ENCODE data around the gene SARDH.
"Not testable (repeated sequence)": the region's sequence is repeated elsewhere in the genome, so short reads cannot be mapped to it uniquely, and the experiment has no call there.

SARDH gene

GRCh38 chr9:133640580-133641395 lies 97.4 kb downstream of the SARDH start:
- no peak for DNase-seq

- no peak for DNase-seq
Observed at GRCh38 chr9:133640160-133640559, 98.0 kb downstream of the SARDH start.

- no peak for DNase-seq
Observed at GRCh38 chr9:133639613-133640012, 98.5 kb downstream of the SARDH start.

GRCh38 chr9:133638711-133639110 lies 99.4 kb downstream of the SARDH start:
- no peak for DNase-seq

- no peak for DNase-seq
Observed at GRCh38 chr9:133638076-133638475, 100.1 kb downstream of the SARDH start.

- DNase-seq = no peak
Observed at GRCh38 chr9:133637451-133638055, 100.6 kb downstream of the SARDH start.

GRCh38 chr9:133636902-133637301 lies 101.2 kb downstream of the SARDH start:
- DNase-seq = no peak

GRCh38 chr9:133635533-133636531 lies 102.3 kb downstream of the SARDH start, which contains the start of gene DBH:
Gene DBH (plus strand): TSS chr9:133636363. CDS start chr9:133636372, 9 bp downstream.
- no peak for DNase-seq

- no peak for DNase-seq
Observed at GRCh38 chr9:133635098-133635497, 103.1 kb downstream of the SARDH start.

GRCh38 chr9:133634081-133634691 lies 104.0 kb downstream of the SARDH start:
- no peak for DNase-seq

GRCh38 chr9:133633681-133634080 lies 104.5 kb downstream of the SARDH start:
- DNase-seq = no peak

GRCh38 chr9:133632806-133633680 lies 105.1 kb downstream of the SARDH start:
- DNase-seq = no peak

GRCh38 chr9:133631111-133631510 lies 107.0 kb downstream of the SARDH start:
- DNase-seq = no peak

- DNase-seq = no peak
Observed at GRCh38 chr9:133629221-133630110, 108.7 kb downstream of the SARDH start.

GRCh38 chr9:133628766-133629165 lies 109.4 kb downstream of the SARDH start:
- DNase-seq = no peak

- DNase-seq = no peak
Observed at GRCh38 chr9:133627341-133627740, 110.8 kb downstream of the SARDH start.

GRCh38 chr9:133626008-133626407 lies 112.1 kb downstream of the SARDH start:
- DNase-seq = not testable (repeated sequence)

- no peak for DNase-seq
Observed at GRCh38 chr9:133622555-133622954, 115.6 kb downstream of the SARDH start.

- no peak for DNase-seq
Observed at GRCh38 chr9:133621725-133622267, 116.4 kb downstream of the SARDH start.

GRCh38 chr9:133619791-133620190 lies 118.4 kb downstream of the SARDH start:
- DNase-seq = peak; percentile 57
